ENCODE measurements around the gene RHOU.

- TF ChIP-seq, protein P1, sequence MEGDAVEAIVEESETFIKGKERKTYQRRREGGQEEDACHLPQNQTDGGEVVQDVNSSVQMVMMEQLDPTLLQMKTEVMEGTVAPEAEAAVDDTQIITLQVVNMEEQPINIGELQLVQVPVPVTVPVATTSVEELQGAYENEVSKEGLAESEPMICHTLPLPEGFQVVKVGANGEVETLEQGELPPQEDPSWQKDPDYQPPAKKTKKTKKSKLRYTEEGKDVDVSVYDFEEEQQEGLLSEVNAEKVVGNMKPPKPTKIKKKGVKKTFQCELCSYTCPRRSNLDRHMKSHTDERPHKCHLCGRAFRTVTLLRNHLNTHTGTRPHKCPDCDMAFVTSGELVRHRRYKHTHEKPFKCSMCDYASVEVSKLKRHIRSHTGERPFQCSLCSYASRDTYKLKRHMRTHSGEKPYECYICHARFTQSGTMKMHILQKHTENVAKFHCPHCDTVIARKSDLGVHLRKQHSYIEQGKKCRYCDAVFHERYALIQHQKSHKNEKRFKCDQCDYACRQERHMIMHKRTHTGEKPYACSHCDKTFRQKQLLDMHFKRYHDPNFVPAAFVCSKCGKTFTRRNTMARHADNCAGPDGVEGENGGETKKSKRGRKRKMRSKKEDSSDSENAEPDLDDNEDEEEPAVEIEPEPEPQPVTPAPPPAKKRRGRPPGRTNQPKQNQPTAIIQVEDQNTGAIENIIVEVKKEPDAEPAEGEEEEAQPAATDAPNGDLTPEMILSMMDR (IDR thresholded peaks at IDR 0.05; ENCODE audit: insufficient read depth, low read depth, low read length): no peak
- no peak for TF ChIP-seq EZH2 (IDR thresholded peaks at IDR 0.05; ENCODE audit: insufficient read depth, low read length)
Observed at GRCh38 chr1:228786361-228787129, 51.3 kb downstream of the RHOU start.

All from astrocyte (in vitro differentiated cells and primary cell).